Measurements from ENCODE around the gene DFFB. TPM values are rescaled to one million over a fixed set of nuclear protein-coding genes. Genes with fewer than 3 reads are reported as not detected.

The DFFB gene
- total and polyA plus RNA-seq, 2 donors (not counting 3 experiments of a cell fraction or from before 2014, with no cell fraction given), result 11.7 to 11.8 TPM

DNA sequence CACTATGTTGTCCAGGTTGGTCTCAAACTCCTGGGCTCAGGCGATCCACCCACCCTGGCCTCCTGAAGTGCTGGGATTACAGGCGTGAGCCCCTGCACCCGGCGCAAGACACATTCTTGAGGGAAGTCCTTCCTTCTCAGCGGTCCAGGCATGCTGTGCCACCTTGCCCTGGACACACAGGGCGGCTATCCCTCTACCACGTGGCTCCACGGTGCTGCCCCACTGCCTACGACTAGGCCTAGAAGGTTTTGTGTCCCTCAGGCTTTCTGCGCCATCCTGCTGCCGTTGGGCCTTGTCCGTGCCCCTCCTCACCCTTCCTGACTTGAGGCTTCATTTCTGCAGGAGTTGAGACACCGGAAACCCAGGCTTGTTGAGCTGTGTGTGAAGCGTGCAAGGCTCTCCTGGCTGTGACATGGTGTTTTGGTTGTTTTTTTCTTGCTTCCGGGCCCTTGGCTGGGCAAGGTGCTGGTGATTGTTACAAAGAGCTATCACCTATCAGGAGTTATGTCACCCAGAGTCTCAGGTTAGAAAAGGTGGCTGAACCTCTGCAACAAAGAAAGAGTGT lies 28.9 kb downstream of the DFFB start:
- no peak for DNase-seq (ENCODE audit: low read depth, low spot score)
- no peak overlapping the region for H3K4me3 ChIP-seq (replicated peaks in 1 of 3; ENCODE audit: insufficient read depth in 1 of 3, low read depth in 1 of 3, low read length in 3 of 3)
- H3K9ac ChIP-seq (replicated peaks; ENCODE audit: extremely low read depth, insufficient read depth, low read length), result no peak overlapping the region
- H3K4me2 ChIP-seq (ENCODE audit: insufficient read depth, low read length), result no peak overlapping the region
- no peaks in the 10 kb centered on the region for H3K4me1 ChIP-seq (ENCODE audit: control insufficient read depth, extremely low read depth, insufficient read depth, low read length)
- H3K9me1 ChIP-seq (replicated peaks; ENCODE audit: control insufficient read depth, extremely low read depth, insufficient read depth, low read length), result no peaks in the 10 kb centered on the region
- no peaks in the 10 kb centered on the region for H3K27me3 ChIP-seq (ENCODE audit: control insufficient read depth in 2 of 2, insufficient read depth in 2 of 2, low read length in 2 of 2)
- H4K20me1 ChIP-seq (replicated peaks; ENCODE audit: control insufficient read depth, extremely low read depth, insufficient read depth, low read length), result no peaks in the 10 kb centered on the region
- H3K36me3 ChIP-seq (ENCODE audit: control insufficient read depth in 2 of 2, extremely low read depth in 1 of 2, insufficient read depth in 2 of 2, low read length in 2 of 2), result peaks cover 6 to 20% of the 10 kb centered on the region in 2 experiments
- H3K27ac ChIP-seq (ENCODE audit: insufficient read depth, low read depth, low read length), result no peak overlapping the region
- no peaks in the 10 kb centered on the region for H3K9me3 ChIP-seq (replicated peaks; ENCODE audit: control insufficient read depth, insufficient read depth, low read length)
- intact Hi-C loops (cut with micrococcal nuclease) (no loop called here), dilution Hi-C loops (cut with MboI; ENCODE audit: extremely low pct_ligation_motif_present, low sequenced_read_pairs) (no loop called here)
- POLR2A ChIA-PET, result no interaction called here
- TF ChIP-seq GATA2 (IDR thresholded peaks at IDR 0.05; ENCODE audit: insufficient read depth, insufficient read length, low read depth, low read length) (no peak), FOS (IDR thresholded peaks at IDR 0.05; ENCODE audit: borderline replicate concordance, insufficient read depth, low read length) (no peak), POLR2A (IDR thresholded peaks at IDR 0.05; ENCODE audit: low read depth, low read length) (no peak)
- CTCF ChIA-PET, result no interaction called here
- no peak for FAIRE-seq
- no peak overlapping the region for H2AFZ ChIP-seq (ENCODE audit: low read depth, low read length)
- BruUV-seq (replicated peaks), result no TSS peak
- H3K79me2 ChIP-seq (ENCODE audit: control insufficient read depth, insufficient read depth, low read length), result no peaks in the 10 kb centered on the region

GRCh38 chr1:3886691-3887090 lies 29.4 kb downstream of the DFFB start:
- no peak for DNase-seq (ENCODE audit: low read depth, low spot score)
- Histone ChIP-seq H3K9me1 (replicated peaks; ENCODE audit: control insufficient read depth, extremely low read depth, insufficient read depth, low read length) (no peaks in the 10 kb centered on the region), H3K9ac (replicated peaks; ENCODE audit: extremely low read depth, insufficient read depth, low read length) (no peak overlapping the region), H3K79me2 (ENCODE audit: control insufficient read depth, insufficient read depth, low read length) (no peaks in the 10 kb centered on the region), H3K36me3 (ENCODE audit: control insufficient read depth in 2 of 2, extremely low read depth in 1 of 2, insufficient read depth in 2 of 2, low read length in 2 of 2) (peaks cover 6 to 23% of the 10 kb centered on the region in 2 experiments), H3K4me1 (ENCODE audit: control insufficient read depth, extremely low read depth, insufficient read depth, low read length) (no peaks in the 10 kb centered on the region), H3K4me3 (replicated peaks in 1 of 3; ENCODE audit: insufficient read depth in 1 of 3, low read depth in 1 of 3, low read length in 3 of 3) (no peak overlapping the region), H3K9me3 (replicated peaks; ENCODE audit: control insufficient read depth, insufficient read depth, low read length) (no peaks in the 10 kb centered on the region), H3K27me3 (ENCODE audit: control insufficient read depth in 2 of 2, insufficient read depth in 2 of 2, low read length in 2 of 2) (no peaks in the 10 kb centered on the region), H4K20me1 (replicated peaks; ENCODE audit: control insufficient read depth, extremely low read depth, insufficient read depth, low read length) (no peaks in the 10 kb centered on the region), H3K4me2 (ENCODE audit: insufficient read depth, low read length) (no peak overlapping the region), H3K27ac (ENCODE audit: insufficient read depth, low read depth, low read length) (no peak overlapping the region), H2AFZ (ENCODE audit: low read depth, low read length) (no peak overlapping the region)
- intact Hi-C loops (cut with micrococcal nuclease) (no loop called here), dilution Hi-C loops (cut with MboI; ENCODE audit: extremely low pct_ligation_motif_present, low sequenced_read_pairs) (no loop called here)
- BruUV-seq (replicated peaks), result no TSS peak
- TF ChIP-seq GATA2 (IDR thresholded peaks at IDR 0.05; ENCODE audit: insufficient read depth, insufficient read length, low read depth, low read length), result no peak
- TF ChIP-seq POLR2A (IDR thresholded peaks at IDR 0.05; ENCODE audit: low read depth, low read length), result no peak
- TF ChIP-seq FOS (IDR thresholded peaks at IDR 0.05; ENCODE audit: borderline replicate concordance, insufficient read depth, low read length), result no peak
- no peak for TF ChIP-seq JUN (IDR thresholded peaks at IDR 0.05; ENCODE audit: borderline replicate concordance, insufficient read depth, insufficient read length, low read depth)
- no peak for TF ChIP-seq MYC (IDR thresholded peaks at IDR 0.05; ENCODE audit: low read depth, low read length)
- no peak for TF ChIP-seq POLR2AphosphoS5 (IDR thresholded peaks at IDR 0.05; ENCODE audit: insufficient read depth, low read depth, low read length)
- no peak for TF ChIP-seq EZH2 (IDR thresholded peaks at IDR 0.05; ENCODE audit: borderline replicate concordance, low read depth, low read length, severe bottlenecking)
- TF ChIP-seq MAX (IDR thresholded peaks at IDR 0.05; ENCODE audit: insufficient read depth, insufficient read length), result no peak
- TF ChIP-seq, protein P1, sequence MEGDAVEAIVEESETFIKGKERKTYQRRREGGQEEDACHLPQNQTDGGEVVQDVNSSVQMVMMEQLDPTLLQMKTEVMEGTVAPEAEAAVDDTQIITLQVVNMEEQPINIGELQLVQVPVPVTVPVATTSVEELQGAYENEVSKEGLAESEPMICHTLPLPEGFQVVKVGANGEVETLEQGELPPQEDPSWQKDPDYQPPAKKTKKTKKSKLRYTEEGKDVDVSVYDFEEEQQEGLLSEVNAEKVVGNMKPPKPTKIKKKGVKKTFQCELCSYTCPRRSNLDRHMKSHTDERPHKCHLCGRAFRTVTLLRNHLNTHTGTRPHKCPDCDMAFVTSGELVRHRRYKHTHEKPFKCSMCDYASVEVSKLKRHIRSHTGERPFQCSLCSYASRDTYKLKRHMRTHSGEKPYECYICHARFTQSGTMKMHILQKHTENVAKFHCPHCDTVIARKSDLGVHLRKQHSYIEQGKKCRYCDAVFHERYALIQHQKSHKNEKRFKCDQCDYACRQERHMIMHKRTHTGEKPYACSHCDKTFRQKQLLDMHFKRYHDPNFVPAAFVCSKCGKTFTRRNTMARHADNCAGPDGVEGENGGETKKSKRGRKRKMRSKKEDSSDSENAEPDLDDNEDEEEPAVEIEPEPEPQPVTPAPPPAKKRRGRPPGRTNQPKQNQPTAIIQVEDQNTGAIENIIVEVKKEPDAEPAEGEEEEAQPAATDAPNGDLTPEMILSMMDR (IDR thresholded peaks at IDR 0.05; ENCODE audit: extremely low read depth in 1 of 2, insufficient read depth in 1 of 2, low read depth in 1 of 2, low read length in 2 of 2), result no peak
- no peak for FAIRE-seq
- POLR2A ChIA-PET, result no interaction called here
- CTCF ChIA-PET, result no interaction called here
